ENCODE results near the gene ZBTB4. TPM values are rescaled to one million over a fixed set of nuclear protein-coding genes. Genes with fewer than 3 reads are reported as not detected.

The ZBTB4 gene
- polyA plus RNA-seq, 1 donor from 2014 or later: 8.0 TPM

DNA sequence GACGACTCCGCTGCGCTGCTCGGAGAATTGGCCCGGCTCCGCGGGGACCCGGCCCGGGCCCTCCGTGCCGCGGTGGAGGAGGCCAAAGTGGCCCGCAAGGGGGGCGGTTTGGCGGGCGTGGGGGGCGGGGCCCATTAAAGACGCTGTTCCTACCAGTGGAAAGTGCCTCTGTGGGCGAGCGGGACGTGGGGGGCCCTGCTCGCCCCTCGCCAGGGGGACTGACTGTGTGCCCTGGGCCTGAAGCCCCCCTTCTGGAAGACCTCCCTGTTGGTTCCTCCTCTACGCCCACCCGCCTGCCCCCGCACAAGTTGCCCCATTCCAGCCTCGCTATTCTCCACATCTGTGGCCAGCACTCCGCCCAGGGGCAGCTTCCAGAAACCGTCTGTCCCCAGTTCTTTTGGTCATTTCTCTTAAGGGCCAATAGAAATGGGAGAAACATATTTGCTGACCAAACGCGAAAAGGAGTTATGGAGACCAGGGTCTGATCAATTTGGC lies 42.0 kb downstream of the ZBTB4 start:
- peaks cover 43% of the 10 kb centered on the region for H3K27me3 ChIP-seq (ENCODE audit: insufficient read depth, low read depth, low read length)
- peak overlapping the region; percentile 85 for H3K4me3 ChIP-seq (ENCODE audit: low read length)
- no peaks in the 10 kb centered on the region for H4K20me1 ChIP-seq (ENCODE audit: insufficient read depth)
- H3K9me3 ChIP-seq (ENCODE audit: low read length): no peaks in the 10 kb centered on the region
- no peaks in the 10 kb centered on the region for H3K79me2 ChIP-seq (replicated peaks; ENCODE audit: insufficient read depth, low read length)
- no peak overlapping the region for H3K4me2 ChIP-seq (ENCODE audit: low read length)
- no peak overlapping the region for H3K27ac ChIP-seq (ENCODE audit: low read length)
- no peak for TF ChIP-seq TAF1 (IDR thresholded peaks at IDR 0.05; ENCODE audit: low read depth)
- peak; percentile 7 for TF ChIP-seq SMC3 (conservative IDR thresholded peaks at IDR 0.05; ENCODE audit: poor library complexity)
- TF ChIP-seq EP300 (conservative IDR thresholded peaks at IDR 0.05; ENCODE audit: poor library complexity, severe bottlenecking): no peak
- H3K36me3 ChIP-seq (ENCODE audit: insufficient read depth, low read length): no peaks in the 10 kb centered on the region
- H3F3A ChIP-seq (ENCODE audit: insufficient read depth, low read length, poor library complexity, severe bottlenecking): peaks cover 4% of the 10 kb centered on the region
- peak overlapping the region; percentile 97 for H3K9ac ChIP-seq (ENCODE audit: low read length)
- H3K9me2 ChIP-seq (ENCODE audit: insufficient read depth, low read length): no peaks in the 10 kb centered on the region
- no peak overlapping the region for H2AFZ ChIP-seq (ENCODE audit: low read depth, low read length)

DNA sequence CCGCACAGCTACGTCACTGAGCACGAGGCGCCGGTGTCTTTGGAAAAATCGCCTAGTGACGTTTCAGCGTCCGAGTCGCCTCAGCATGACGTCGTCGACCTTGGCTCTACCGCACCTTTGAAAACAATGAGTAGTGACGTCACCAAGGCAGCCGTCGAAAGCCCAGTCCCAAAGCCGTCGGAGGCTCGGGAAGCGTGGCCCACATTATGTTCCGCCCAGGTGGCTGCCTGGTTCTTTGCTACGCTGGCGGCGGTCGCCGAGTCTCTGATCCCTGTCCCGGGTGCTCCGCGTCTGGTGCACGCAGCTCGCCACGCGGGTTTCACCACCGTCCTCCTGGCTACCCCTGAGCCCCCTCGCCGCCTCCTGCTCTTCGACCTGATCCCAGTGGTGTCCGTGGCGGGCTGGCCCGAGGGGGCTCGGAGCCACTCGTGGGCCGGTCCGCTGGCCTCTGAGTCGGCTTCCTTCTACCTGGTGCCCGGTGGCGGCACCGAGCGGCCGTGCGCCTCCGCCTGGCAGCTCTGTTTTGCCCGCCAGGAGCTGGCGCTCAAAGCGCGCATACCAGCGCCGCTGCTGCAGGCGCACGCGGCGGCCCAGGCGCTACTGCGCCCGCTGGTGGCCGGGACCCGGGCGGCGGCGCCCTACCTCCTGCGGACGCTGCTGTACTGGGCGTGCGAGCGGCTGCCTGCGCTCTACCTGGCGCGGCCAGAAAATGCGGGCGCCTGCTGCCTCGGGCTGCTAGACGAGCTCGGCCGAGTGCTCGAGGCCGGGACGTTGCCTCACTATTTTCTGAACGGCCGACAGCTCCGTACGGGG lies 42.7 kb downstream of the ZBTB4 start:
- H3K9me3 ChIP-seq (ENCODE audit: low read length): no peaks in the 10 kb centered on the region
- H3K27me3 ChIP-seq (ENCODE audit: insufficient read depth, low read depth, low read length): peaks cover 43% of the 10 kb centered on the region
- TF ChIP-seq, protein P1, sequence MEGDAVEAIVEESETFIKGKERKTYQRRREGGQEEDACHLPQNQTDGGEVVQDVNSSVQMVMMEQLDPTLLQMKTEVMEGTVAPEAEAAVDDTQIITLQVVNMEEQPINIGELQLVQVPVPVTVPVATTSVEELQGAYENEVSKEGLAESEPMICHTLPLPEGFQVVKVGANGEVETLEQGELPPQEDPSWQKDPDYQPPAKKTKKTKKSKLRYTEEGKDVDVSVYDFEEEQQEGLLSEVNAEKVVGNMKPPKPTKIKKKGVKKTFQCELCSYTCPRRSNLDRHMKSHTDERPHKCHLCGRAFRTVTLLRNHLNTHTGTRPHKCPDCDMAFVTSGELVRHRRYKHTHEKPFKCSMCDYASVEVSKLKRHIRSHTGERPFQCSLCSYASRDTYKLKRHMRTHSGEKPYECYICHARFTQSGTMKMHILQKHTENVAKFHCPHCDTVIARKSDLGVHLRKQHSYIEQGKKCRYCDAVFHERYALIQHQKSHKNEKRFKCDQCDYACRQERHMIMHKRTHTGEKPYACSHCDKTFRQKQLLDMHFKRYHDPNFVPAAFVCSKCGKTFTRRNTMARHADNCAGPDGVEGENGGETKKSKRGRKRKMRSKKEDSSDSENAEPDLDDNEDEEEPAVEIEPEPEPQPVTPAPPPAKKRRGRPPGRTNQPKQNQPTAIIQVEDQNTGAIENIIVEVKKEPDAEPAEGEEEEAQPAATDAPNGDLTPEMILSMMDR (IDR thresholded peaks at IDR 0.05; ENCODE audit: poor library complexity, severe bottlenecking): peak; percentile 97
- TF ChIP-seq RAD21 (conservative IDR thresholded peaks at IDR 0.05): peak; percentile 85
- peak; percentile 83 for TF ChIP-seq MXI1 (conservative IDR thresholded peaks at IDR 0.05; ENCODE audit: poor library complexity, severe bottlenecking)
- TF ChIP-seq POLR2AphosphoS5 (IDR thresholded peaks at IDR 0.05): peak; percentile 38
- TF ChIP-seq SMC3 (conservative IDR thresholded peaks at IDR 0.05; ENCODE audit: poor library complexity): peak; percentile 89
- TF ChIP-seq EP300 (conservative IDR thresholded peaks at IDR 0.05; ENCODE audit: poor library complexity, severe bottlenecking): no peak
- H3K9me2 ChIP-seq (ENCODE audit: insufficient read depth, low read length): no peaks in the 10 kb centered on the region
- no peaks in the 10 kb centered on the region for H3K79me2 ChIP-seq (replicated peaks; ENCODE audit: insufficient read depth, low read length)
- H4K20me1 ChIP-seq (ENCODE audit: insufficient read depth): no peaks in the 10 kb centered on the region
- H3K27ac ChIP-seq (ENCODE audit: low read length): peak overlapping the region; percentile 24
- peak overlapping the region; percentile 85 for H3K4me3 ChIP-seq (ENCODE audit: low read length)
- H3K9ac ChIP-seq (ENCODE audit: low read length): peak overlapping the region; percentile 97
- no peak overlapping the region for H2AFZ ChIP-seq (ENCODE audit: low read depth, low read length)
- H3F3A ChIP-seq (ENCODE audit: insufficient read depth, low read length, poor library complexity, severe bottlenecking): peaks cover 4% of the 10 kb centered on the region
- H3K36me3 ChIP-seq (ENCODE audit: insufficient read depth, low read length): no peaks in the 10 kb centered on the region
- no peak overlapping the region for H3K4me2 ChIP-seq (ENCODE audit: low read length)

DNA sequence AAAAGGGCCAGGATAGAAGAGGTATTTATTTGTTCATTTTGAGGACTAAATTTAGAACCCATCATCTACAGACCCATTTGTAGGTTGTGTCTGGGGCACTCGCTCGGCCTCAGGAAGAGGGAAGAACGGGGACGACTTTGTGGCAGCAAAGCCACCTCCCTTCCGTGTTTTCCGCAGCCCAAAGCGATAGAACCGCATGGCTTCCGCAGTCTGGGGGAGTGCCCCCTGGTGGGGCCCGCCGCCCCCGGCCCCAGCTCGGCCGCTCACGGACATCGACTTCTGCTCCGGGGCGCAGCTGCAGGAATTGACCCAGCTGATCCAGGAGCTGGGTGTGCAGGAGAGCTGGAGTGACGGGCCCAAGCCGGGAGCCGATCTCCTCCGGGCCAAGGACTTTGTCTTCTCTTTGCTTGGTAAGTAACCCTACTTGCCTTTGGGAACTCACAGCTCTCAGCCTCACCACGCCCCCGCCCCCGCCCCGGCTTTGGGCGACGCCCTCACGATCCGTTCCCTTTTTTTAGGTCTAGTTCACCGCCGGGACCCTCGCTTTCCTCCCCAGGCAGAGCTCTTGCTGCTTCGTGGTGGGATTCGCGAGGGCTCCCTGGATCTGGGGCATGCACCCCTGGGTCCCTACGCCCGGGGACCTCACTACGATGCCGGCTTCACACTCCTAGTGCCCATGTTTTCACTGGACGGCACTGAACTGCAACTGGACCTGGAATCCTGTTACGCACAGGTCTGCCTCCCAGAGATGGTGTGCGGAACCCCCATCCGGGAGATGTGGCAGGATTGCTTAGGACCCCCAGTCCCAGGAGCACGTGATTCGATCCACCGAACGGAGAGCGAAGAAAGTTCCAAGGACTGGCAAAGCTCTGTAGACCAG lies 43.5 kb downstream of the ZBTB4 start:
- Histone ChIP-seq H3K27me3 (ENCODE audit: insufficient read depth, low read depth, low read length) (peaks cover 43% of the 10 kb centered on the region), H3K79me2 (replicated peaks; ENCODE audit: insufficient read depth, low read length) (no peaks in the 10 kb centered on the region), H3K4me3 (ENCODE audit: low read length) (peak overlapping the region; percentile 85), H3K9ac (ENCODE audit: low read length) (peak overlapping the region; percentile 41), H4K20me1 (ENCODE audit: insufficient read depth) (no peaks in the 10 kb centered on the region), H3K36me3 (ENCODE audit: insufficient read depth, low read length) (no peaks in the 10 kb centered on the region), H3K27ac (ENCODE audit: low read length) (no peak overlapping the region), H2AFZ (ENCODE audit: low read depth, low read length) (no peak overlapping the region), H3F3A (ENCODE audit: insufficient read depth, low read length, poor library complexity, severe bottlenecking) (peaks cover 4% of the 10 kb centered on the region), H3K9me2 (ENCODE audit: insufficient read depth, low read length) (no peaks in the 10 kb centered on the region), H3K4me2 (ENCODE audit: low read length) (no peak overlapping the region), H3K9me3 (ENCODE audit: low read length) (no peaks in the 10 kb centered on the region)
- TF ChIP-seq, protein P2, sequence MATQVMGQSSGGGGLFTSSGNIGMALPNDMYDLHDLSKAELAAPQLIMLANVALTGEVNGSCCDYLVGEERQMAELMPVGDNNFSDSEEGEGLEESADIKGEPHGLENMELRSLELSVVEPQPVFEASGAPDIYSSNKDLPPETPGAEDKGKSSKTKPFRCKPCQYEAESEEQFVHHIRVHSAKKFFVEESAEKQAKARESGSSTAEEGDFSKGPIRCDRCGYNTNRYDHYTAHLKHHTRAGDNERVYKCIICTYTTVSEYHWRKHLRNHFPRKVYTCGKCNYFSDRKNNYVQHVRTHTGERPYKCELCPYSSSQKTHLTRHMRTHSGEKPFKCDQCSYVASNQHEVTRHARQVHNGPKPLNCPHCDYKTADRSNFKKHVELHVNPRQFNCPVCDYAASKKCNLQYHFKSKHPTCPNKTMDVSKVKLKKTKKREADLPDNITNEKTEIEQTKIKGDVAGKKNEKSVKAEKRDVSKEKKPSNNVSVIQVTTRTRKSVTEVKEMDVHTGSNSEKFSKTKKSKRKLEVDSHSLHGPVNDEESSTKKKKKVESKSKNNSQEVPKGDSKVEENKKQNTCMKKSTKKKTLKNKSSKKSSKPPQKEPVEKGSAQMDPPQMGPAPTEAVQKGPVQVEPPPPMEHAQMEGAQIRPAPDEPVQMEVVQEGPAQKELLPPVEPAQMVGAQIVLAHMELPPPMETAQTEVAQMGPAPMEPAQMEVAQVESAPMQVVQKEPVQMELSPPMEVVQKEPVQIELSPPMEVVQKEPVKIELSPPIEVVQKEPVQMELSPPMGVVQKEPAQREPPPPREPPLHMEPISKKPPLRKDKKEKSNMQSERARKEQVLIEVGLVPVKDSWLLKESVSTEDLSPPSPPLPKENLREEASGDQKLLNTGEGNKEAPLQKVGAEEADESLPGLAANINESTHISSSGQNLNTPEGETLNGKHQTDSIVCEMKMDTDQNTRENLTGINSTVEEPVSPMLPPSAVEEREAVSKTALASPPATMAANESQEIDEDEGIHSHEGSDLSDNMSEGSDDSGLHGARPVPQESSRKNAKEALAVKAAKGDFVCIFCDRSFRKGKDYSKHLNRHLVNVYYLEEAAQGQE (IDR thresholded peaks at IDR 0.05; ENCODE audit: borderline replicate concordance): no peak
- TF ChIP-seq EP300 (conservative IDR thresholded peaks at IDR 0.05; ENCODE audit: poor library complexity, severe bottlenecking) (no peak), TAF1 (IDR thresholded peaks at IDR 0.05; ENCODE audit: low read depth) (no peak), EZH2 (IDR thresholded peaks at IDR 0.05; ENCODE audit: borderline replicate concordance, insufficient read depth, low read length, poor library complexity, severe bottlenecking) (no peak), RAD21 (conservative IDR thresholded peaks at IDR 0.05) (no peak), POLR2AphosphoS5 (IDR thresholded peaks at IDR 0.05) (no peak)
- TF ChIP-seq, protein P1 (IDR thresholded peaks at IDR 0.05; ENCODE audit: poor library complexity, severe bottlenecking): no peak

Data from neural cell (in vitro differentiated cells).